Sigmoid colon (tissue), 7 donors: ENCODE measurements around the gene TCF7L1. TPM values are rescaled to one million over a fixed set of nuclear protein-coding genes. Genes with fewer than 3 reads are reported as not detected.

Experiments used
- DNase-seq: peaks from one replicate; pipeline ENCODE4 v3.0.0-alpha.2; 2019
- H3K27ac ChIP-seq, 4 donors: fragments of 200-600 bp; sonication (generic); one replicate each; pipeline ENCODE4 v1.5.1; 2016 to 2019; ENCODE audit warnings: mild to moderate bottlenecking in 1 of 4
- H3K27me3 ChIP-seq, 3 donors: fragments of 200-600 bp; sonication (generic); one replicate each; pipeline ENCODE4 v1.5.1; 2019; ENCODE audit warnings: mild to moderate bottlenecking in 1 of 3
- H3K36me3 ChIP-seq, 4 donors: fragments of 200-600 bp; sonication (generic); one replicate each; pipeline ENCODE4 v1.5.1; 2016 to 2019
- H3K4me1 ChIP-seq, 4 donors: fragments of 200-600 bp; sonication (generic); one replicate each; pipeline ENCODE4 v1.5.1; 2017 to 2019
- H3K4me3 ChIP-seq, 4 donors: fragments of 200-600 bp; sonication (generic); one replicate each; pipeline ENCODE4 v1.5.1; 2017 to 2019; ENCODE audit warnings: mild to moderate bottlenecking in 2 of 4, moderate library complexity in 1 of 4
- H3K9me3 ChIP-seq, 4 donors: fragments of 200-600 bp in 3 of 4; sonication (generic) in 3 of 4; one replicate each; pipeline versions ENCODE4 v1.5.1 to v1.6.1; 2013 to 2019
- EP300 ChIP-seq, 4 donors: sonication (generic); formaldehyde crosslinking; IDR thresholded peaks; one replicate each; pipeline ENCODE4 v1.6.1; 2017; ENCODE audit warnings: antibody characterized with exemption in 4 of 4
- POLR2A ChIP-seq, 2 donors: fragments of 450-650 bp; IDR thresholded peaks; one replicate each; pipeline ENCODE4 v1.6.1; 2016; ENCODE audit warnings: antibody characterized with exemption in 2 of 2, mild to moderate bottlenecking in 2 of 2, moderate library complexity in 2 of 2
- POLR2AphosphoS5 ChIP-seq, 4 donors: sonication (generic); formaldehyde crosslinking; IDR thresholded peaks; one replicate each; pipeline ENCODE4 v1.6.1; 2017; ENCODE audit warnings: antibody characterized with exemption in 4 of 4
- WGBS, 2 donors: extraction: QIAGEN DNeasy Blood & Tissue Kit; methylation state at CpG; one replicate each; pipeline ENCODE4 v1.1.7; 2013; 5-methylcytosine and 5-hydroxymethylcytosine counted together
- intact Hi-C: fragments of 100-400 bp; cut with DNase I; formaldehyde crosslinking; loops from one replicate; pipeline ENCODE4 v1.15.1; 2023
- polyA plus RNA-seq, 3 donors: library from polyadenylated mRNA; stranded (reverse); fragments of 200-250 nt; gene quantifications; one replicate each; pipeline ENCODE4 v1.2.3, GENCODE V29; 2013
- total RNA-seq, 4 donors: library from RNA; depleted of rRNA; stranded (reverse); fragments of >200 nt; gene quantifications; one replicate each; pipeline ENCODE4 v1.1.0, GENCODE V29; 2016
- TF ChIP-seq, protein P1 (sequence below), 4 experiments: fragments of 450-650 bp in 3 of 4; fragments of 200-600 bp in 1 of 4; IDR thresholded peaks; one replicate each; pipeline ENCODE4 v1.5.1; 2016 to 2019; ENCODE audit warnings: antibody characterized with exemption in 4 of 4, mild to moderate bottlenecking in 3 of 4, moderate library complexity in 2 of 4
- donor health status: healthy with polysubstance abuse.
- donor health status: Bipolar disorder and iron deficiency.
- donor health status: healthy.

TCF7L1 gene
- total and polyA plus RNA-seq, 7 donors: 1.2 to 15.2 (median 4.0) TPM

DNA sequence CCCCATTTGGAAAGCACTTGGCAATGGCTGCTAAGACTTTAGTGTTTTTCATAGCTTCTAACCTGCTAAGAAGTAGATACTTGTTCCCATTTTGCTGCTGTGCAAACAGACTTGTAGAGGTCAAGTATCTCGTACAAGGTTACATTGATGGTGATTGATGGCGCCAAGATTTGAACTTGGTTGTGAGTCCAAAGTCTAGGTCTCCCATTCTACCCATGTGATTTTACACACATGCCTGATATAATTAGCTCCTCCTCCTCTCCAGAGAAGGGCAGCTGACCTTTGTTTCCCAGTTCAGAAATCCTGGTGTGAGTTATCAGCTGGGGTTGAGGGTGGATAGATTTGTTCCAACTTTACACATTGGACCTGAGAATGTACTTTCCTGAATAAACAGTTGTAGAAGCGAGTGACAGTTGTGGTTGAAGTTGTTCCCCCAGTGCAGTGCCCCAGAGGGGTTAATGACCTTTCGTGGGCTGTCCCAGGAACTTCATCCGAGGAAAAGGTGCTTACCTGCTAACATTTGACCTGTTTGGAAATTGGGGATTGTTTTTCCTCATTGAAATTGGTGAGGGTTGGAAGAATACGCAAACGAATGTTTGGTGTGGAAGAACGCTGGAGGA is 10.4 kb downstream of the TCF7L1 start:
- no peak for DNase-seq

DNA sequence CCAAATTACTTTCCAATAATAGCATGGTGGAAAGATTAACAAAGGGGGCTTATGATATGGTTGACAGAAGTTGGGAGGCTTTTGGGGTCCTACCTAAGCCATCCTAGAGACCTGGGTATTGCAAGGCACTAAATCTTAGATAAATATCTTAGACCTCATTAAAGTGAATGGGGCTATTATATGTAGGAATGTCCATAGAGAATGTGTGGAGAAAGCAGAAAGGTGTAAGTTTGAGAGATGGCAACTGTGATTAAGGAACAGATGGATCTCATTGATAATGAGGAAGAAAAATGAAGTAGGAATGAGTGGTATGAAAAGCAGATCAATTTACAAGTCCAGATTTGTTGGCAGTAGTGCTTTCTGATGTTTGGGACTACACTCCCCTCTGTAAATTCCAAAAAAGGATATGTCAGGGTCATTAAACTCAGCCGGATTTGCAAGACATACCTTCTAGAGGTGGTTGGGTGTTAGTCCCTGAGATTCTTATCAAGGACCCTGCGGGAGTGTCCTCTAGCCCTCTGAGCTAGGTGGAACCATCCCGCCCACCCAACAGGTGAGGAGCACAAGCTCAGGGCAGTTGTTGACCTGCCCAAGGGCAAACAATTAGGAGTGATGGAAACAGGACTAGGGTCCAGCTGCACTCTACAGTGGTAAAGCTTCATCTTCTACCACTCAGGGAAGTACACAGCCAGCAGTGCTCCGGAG is 12.1 kb downstream of the TCF7L1 start:
- H3K4me1 ChIP-seq: no peaks in the 10 kb centered on the region
- DNase-seq: no peak
- TF ChIP-seq POLR2AphosphoS5 (IDR thresholded peaks at IDR 0.05): no peak
- no peak for TF ChIP-seq EP300 (IDR thresholded peaks at IDR 0.05)
- TF ChIP-seq, protein P1, sequence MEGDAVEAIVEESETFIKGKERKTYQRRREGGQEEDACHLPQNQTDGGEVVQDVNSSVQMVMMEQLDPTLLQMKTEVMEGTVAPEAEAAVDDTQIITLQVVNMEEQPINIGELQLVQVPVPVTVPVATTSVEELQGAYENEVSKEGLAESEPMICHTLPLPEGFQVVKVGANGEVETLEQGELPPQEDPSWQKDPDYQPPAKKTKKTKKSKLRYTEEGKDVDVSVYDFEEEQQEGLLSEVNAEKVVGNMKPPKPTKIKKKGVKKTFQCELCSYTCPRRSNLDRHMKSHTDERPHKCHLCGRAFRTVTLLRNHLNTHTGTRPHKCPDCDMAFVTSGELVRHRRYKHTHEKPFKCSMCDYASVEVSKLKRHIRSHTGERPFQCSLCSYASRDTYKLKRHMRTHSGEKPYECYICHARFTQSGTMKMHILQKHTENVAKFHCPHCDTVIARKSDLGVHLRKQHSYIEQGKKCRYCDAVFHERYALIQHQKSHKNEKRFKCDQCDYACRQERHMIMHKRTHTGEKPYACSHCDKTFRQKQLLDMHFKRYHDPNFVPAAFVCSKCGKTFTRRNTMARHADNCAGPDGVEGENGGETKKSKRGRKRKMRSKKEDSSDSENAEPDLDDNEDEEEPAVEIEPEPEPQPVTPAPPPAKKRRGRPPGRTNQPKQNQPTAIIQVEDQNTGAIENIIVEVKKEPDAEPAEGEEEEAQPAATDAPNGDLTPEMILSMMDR (IDR thresholded peaks at IDR 0.05): no peak
- no peak for TF ChIP-seq POLR2A (IDR thresholded peaks at IDR 0.05)
- no peaks in the 10 kb centered on the region for H3K9me3 ChIP-seq
- H3K4me3 ChIP-seq: no peak overlapping the region
- intact Hi-C loops: no loop called here
- H3K27ac ChIP-seq: no peak overlapping the region
- WGBS, 2 donors: 72 to 85% methylated on average over 4 of the region's 4 CpGs
- H3K36me3 ChIP-seq: no peaks in the 10 kb centered on the region
- H3K27me3 ChIP-seq: no peaks in the 10 kb centered on the region

More for the DNA sequence above, 10.4 kb downstream of the TCF7L1 start:
- no peaks in the 10 kb centered on the region for H3K4me1 ChIP-seq
- no peak for TF ChIP-seq EP300 (IDR thresholded peaks at IDR 0.05)
- no peak for TF ChIP-seq POLR2A (IDR thresholded peaks at IDR 0.05)
- TF ChIP-seq, protein P1 (IDR thresholded peaks at IDR 0.05): no peak
- no peak for TF ChIP-seq POLR2AphosphoS5 (IDR thresholded peaks at IDR 0.05)
- WGBS, 2 donors: 68 to 82% methylated on average over 8 of the region's 8 CpGs
- no peaks in the 10 kb centered on the region for H3K27me3 ChIP-seq
- no peaks in the 10 kb centered on the region for H3K9me3 ChIP-seq
- H3K4me3 ChIP-seq: no peak overlapping the region
- no peaks in the 10 kb centered on the region for H3K36me3 ChIP-seq
- H3K27ac ChIP-seq: no peak overlapping the region
- intact Hi-C loops: no loop called here

DNA sequence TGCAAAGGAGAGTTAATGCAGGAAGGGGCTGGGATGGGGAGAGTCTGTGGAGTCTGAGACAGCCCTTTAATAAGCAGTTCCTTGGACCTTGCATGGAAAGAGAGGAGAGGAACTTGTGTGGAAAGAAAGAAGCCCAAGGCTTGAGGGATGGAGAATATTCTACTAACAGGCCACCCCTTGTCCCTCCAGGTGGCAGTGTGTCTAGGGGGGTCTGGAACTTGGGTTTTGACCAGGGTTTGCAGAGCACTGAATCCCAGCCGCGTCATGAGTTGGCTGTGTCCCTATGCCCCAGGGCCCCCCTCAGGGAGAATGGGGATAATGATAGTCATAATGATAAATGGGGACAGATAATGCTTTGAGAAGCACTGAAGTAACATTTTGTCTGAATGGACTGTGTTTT is 15.0 kb downstream of the TCF7L1 start:
- Histone ChIP-seq H3K4me3 (no peak overlapping the region), H3K27me3 (no peaks in the 10 kb centered on the region), H3K36me3 (no peaks in the 10 kb centered on the region), H3K9me3 (no peaks in the 10 kb centered on the region), H3K27ac (no peak overlapping the region), H3K4me1 (no peaks in the 10 kb centered on the region)
- no peak for DNase-seq
- 58 to 64% methylated on average over 2 of the region's 2 CpGs for WGBS, 2 donors
- TF ChIP-seq POLR2A (IDR thresholded peaks at IDR 0.05): no peak
- TF ChIP-seq EP300 (IDR thresholded peaks at IDR 0.05): no peak
- TF ChIP-seq, protein P1 (IDR thresholded peaks at IDR 0.05): no peak
- no peak for TF ChIP-seq POLR2AphosphoS5 (IDR thresholded peaks at IDR 0.05)
- intact Hi-C loops: no loop called here

DNA sequence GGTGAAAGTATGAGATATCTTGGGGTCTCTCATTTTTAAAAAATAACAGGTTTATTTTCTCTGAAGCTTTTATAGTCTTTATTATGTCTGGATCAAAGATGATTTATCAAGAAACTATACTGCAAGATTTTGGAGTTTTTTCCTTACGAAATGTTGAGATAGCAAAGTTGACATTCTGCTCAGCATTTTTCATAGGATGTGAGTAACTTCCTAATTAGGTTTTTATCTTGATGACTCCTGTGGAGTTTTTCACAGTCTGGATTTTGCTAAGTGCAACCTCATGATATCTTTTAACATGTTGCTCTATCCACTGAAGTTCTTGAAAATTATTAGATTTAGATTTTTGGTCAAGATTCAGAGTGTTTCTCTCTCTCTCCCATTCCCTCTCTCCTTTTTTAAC is 17.8 kb downstream of the TCF7L1 start:
- TF ChIP-seq POLR2A (IDR thresholded peaks at IDR 0.05) (no peak), POLR2AphosphoS5 (IDR thresholded peaks at IDR 0.05) (no peak), EP300 (IDR thresholded peaks at IDR 0.05) (no peak)
- TF ChIP-seq, protein P1 (IDR thresholded peaks at IDR 0.05): no peak
- Histone ChIP-seq H3K27ac (no peak overlapping the region), H3K36me3 (no peaks in the 10 kb centered on the region), H3K27me3 (no peaks in the 10 kb centered on the region), H3K9me3 (no peaks in the 10 kb centered on the region), H3K4me3 (no peak overlapping the region), H3K4me1 (peaks cover 0 to 26% (median 24%) of the 10 kb centered on the region in 4 donors)
- DNase-seq: no peak
- 74 to 76% methylated on average over 1 of the region's 1 CpG for WGBS, 2 donors
- intact Hi-C loops: no loop called here
